ENCODE measurements around the gene CLASP2.
"Not testable (repeated sequence)": the region's sequence is repeated elsewhere in the genome, so short reads cannot be mapped to it uniquely, and the experiment has no call there.

Gene CLASP2

GRCh38 chr3:33451994-33452393 is 266.1 kb downstream of the CLASP2 start:
- DNase-seq (ENCODE audit: low spot score): not testable (repeated sequence)

DNA sequence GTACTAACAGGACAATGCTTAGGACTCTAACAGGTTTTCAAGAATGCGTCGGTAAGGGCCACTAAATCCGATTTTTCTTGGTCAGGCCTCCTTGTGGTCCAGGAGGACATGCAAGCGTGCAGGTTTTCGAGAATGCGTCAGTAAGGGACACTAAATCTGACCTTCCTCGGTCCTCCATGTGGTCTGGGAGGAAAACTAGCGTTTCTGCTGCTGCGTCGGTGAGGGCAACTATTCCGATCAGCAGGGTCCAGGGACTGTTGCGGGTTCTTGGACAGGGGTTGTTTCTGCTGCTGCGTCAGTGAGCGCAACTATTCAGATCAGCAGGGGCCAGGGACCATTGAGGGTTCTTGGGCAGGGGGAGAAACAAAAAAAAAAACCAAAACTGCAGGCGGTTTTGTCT is 270.1 kb downstream of the CLASP2 start:
- DNase-seq (ENCODE audit: low spot score): no peak

DNA sequence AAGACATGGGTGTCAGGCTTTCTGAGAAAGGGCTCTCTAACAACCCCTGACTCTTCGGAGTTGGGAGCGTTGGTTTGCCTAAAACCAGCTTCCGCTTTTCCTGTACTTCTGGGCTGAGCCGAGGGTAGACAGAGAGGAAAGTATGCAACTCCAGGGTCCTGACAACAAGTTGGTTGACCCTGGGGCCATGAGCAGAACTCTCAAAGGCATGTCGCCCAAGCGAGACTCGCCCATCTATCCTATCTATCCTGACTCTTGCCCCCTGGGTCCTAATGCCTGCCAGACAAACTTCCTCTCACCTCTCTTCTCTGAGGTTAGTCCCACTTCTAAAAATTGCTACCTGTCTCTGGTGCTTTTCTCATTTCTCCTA is 270.8 kb downstream of the CLASP2 start:
- DNase-seq (ENCODE audit: low spot score): not testable (repeated sequence)
